ENCODE measurements around the gene BCR.

BCR gene

GRCh38 chr22:23184764-23185113 lies 4.4 kb downstream of the BCR start:
- no peak overlapping the region for H2BK5ac ChIP-seq (ENCODE audit: low read depth, low read length, poor library complexity)
- H4K8ac ChIP-seq (ENCODE audit: low read depth, low read length): no peak overlapping the region
- H4K12ac ChIP-seq (ENCODE audit: low read depth, low read length): no peak overlapping the region
- no peak overlapping the region for H2AK5ac ChIP-seq (ENCODE audit: low read length)
- H2AFZ ChIP-seq (ENCODE audit: insufficient read depth, low read length, poor library complexity): no peak overlapping the region
- peaks cover 52% of the 10 kb centered on the region for H3K79me2 ChIP-seq (ENCODE audit: control insufficient read depth, insufficient read depth, low read length, poor library complexity)
- H3K4me3 ChIP-seq (ENCODE audit: low read depth, low read length): no peak overlapping the region
- H3K14ac ChIP-seq (ENCODE audit: low read length): no peak overlapping the region
- H3K9ac ChIP-seq (ENCODE audit: low read length): no peak overlapping the region
- H3K4me1 ChIP-seq (ENCODE audit: control insufficient read depth in 1 of 2, insufficient read depth in 2 of 2, low read length in 2 of 2): peaks cover 38 to 39% of the 10 kb centered on the region in 2 experiments
- no peak overlapping the region for H3K27ac ChIP-seq (ENCODE audit: low read depth, low read length)
- no peak overlapping the region for H2BK12ac ChIP-seq (ENCODE audit: low read length)
- no peak overlapping the region for H3K23ac ChIP-seq (ENCODE audit: low read length)
- peaks cover 18% of the 10 kb centered on the region for H3K79me1 ChIP-seq (ENCODE audit: low read length)
- H3K4ac ChIP-seq (ENCODE audit: low read depth, low read length): peak overlapping the region; percentile 86
- peak overlapping the region; percentile 19 for H3K4me2 ChIP-seq (ENCODE audit: low read length)
- H3K36me3 ChIP-seq (ENCODE audit: control insufficient read depth in 1 of 2, insufficient read depth in 2 of 2, low read length in 2 of 2): peaks cover 15 to 18% of the 10 kb centered on the region in 2 experiments
- no peak overlapping the region for H2BK120ac ChIP-seq (ENCODE audit: insufficient read depth, low read length, poor library complexity)
- WGBS (ENCODE audit: extremely low coverage, insufficient coverage, insufficient read length): no CpG with 5 or more reads among the region's 5 CpGs
- no peak overlapping the region for H4K91ac ChIP-seq (ENCODE audit: low read depth, low read length)
- no peak overlapping the region for H3K18ac ChIP-seq (ENCODE audit: low read length)
- H3K27me3 ChIP-seq (ENCODE audit: insufficient read depth, low read length): no peaks in the 10 kb centered on the region
- H3K9me3 ChIP-seq (ENCODE audit: insufficient read depth, low read depth, low read length): peaks cover 4% of the 10 kb centered on the region
- no peak for DNase-seq

GRCh38 chr22:23187211-23187610 lies 6.9 kb downstream of the BCR start:
- no peak for DNase-seq
- Histone ChIP-seq H4K8ac (ENCODE audit: low read depth, low read length) (no peak overlapping the region), H4K12ac (ENCODE audit: low read depth, low read length) (no peak overlapping the region), H3K4ac (ENCODE audit: low read depth, low read length) (no peak overlapping the region), H2BK120ac (ENCODE audit: insufficient read depth, low read length, poor library complexity) (no peak overlapping the region), H3K27ac (ENCODE audit: low read depth, low read length) (no peak overlapping the region), H2AK5ac (ENCODE audit: low read length) (no peak overlapping the region), H3K4me3 (ENCODE audit: low read depth, low read length) (no peak overlapping the region), H3K79me2 (ENCODE audit: control insufficient read depth, insufficient read depth, low read length, poor library complexity) (peaks cover 40% of the 10 kb centered on the region), H3K18ac (ENCODE audit: low read length) (no peak overlapping the region), H3K14ac (ENCODE audit: low read length) (no peak overlapping the region), H2BK5ac (ENCODE audit: low read depth, low read length, poor library complexity) (no peak overlapping the region), H3K27me3 (ENCODE audit: insufficient read depth, low read length) (no peaks in the 10 kb centered on the region), H4K91ac (ENCODE audit: low read depth, low read length) (no peak overlapping the region), H3K9ac (ENCODE audit: low read length) (no peak overlapping the region), H2AFZ (ENCODE audit: insufficient read depth, low read length, poor library complexity) (no peak overlapping the region), H3K23ac (ENCODE audit: low read length) (no peak overlapping the region), H3K36me3 (ENCODE audit: control insufficient read depth in 1 of 2, insufficient read depth in 2 of 2, low read length in 2 of 2) (peaks cover 13 to 19% of the 10 kb centered on the region in 2 experiments), H2BK12ac (ENCODE audit: low read length) (no peak overlapping the region), H3K79me1 (ENCODE audit: low read length) (peaks cover 1% of the 10 kb centered on the region), H3K9me3 (ENCODE audit: insufficient read depth, low read depth, low read length) (no peaks in the 10 kb centered on the region), H3K4me1 (ENCODE audit: control insufficient read depth in 1 of 2, insufficient read depth in 2 of 2, low read length in 2 of 2) (peaks cover 23 to 24% of the 10 kb centered on the region in 2 experiments), H3K4me2 (ENCODE audit: low read length) (no peak overlapping the region)
- no CpG with 5 or more reads among the region's 4 CpGs for WGBS (ENCODE audit: extremely low coverage, insufficient coverage, insufficient read length)

GRCh38 chr22:23187871-23188700 lies 7.8 kb downstream of the BCR start:
- Histone ChIP-seq H3K4ac (ENCODE audit: low read depth, low read length) (peak overlapping the region; percentile 84), H3K18ac (ENCODE audit: low read length) (peak overlapping the region; percentile 44), H3K9me3 (ENCODE audit: insufficient read depth, low read depth, low read length) (no peaks in the 10 kb centered on the region), H2BK5ac (ENCODE audit: low read depth, low read length, poor library complexity) (no peak overlapping the region), H4K91ac (ENCODE audit: low read depth, low read length) (no peak overlapping the region), H2BK12ac (ENCODE audit: low read length) (no peak overlapping the region), H3K9ac (ENCODE audit: low read length) (no peak overlapping the region), H3K27ac (ENCODE audit: low read depth, low read length) (no peak overlapping the region), H2AFZ (ENCODE audit: insufficient read depth, low read length, poor library complexity) (no peak overlapping the region), H3K4me3 (ENCODE audit: low read depth, low read length) (no peak overlapping the region), H3K79me1 (ENCODE audit: low read length) (peaks cover 1% of the 10 kb centered on the region), H2AK5ac (ENCODE audit: low read length) (no peak overlapping the region), H3K4me1 (ENCODE audit: control insufficient read depth in 1 of 2, insufficient read depth in 2 of 2, low read length in 2 of 2) (peaks cover 15% of the 10 kb centered on the region in 2 experiments), H4K12ac (ENCODE audit: low read depth, low read length) (no peak overlapping the region), H3K79me2 (ENCODE audit: control insufficient read depth, insufficient read depth, low read length, poor library complexity) (peaks cover 35% of the 10 kb centered on the region), H4K8ac (ENCODE audit: low read depth, low read length) (no peak overlapping the region), H3K14ac (ENCODE audit: low read length) (no peak overlapping the region), H3K27me3 (ENCODE audit: insufficient read depth, low read length) (no peaks in the 10 kb centered on the region), H3K23ac (ENCODE audit: low read length) (no peak overlapping the region), H3K4me2 (ENCODE audit: low read length) (no peak overlapping the region), H2BK120ac (ENCODE audit: insufficient read depth, low read length, poor library complexity) (no peak overlapping the region), H3K36me3 (ENCODE audit: control insufficient read depth in 1 of 2, insufficient read depth in 2 of 2, low read length in 2 of 2) (peaks cover 16 to 24% of the 10 kb centered on the region in 2 experiments)
- WGBS (ENCODE audit: extremely low coverage, insufficient coverage, insufficient read length): no CpG with 5 or more reads among the region's 7 CpGs
- no peak for DNase-seq

- Histone ChIP-seq H3K4me1 (ENCODE audit: control insufficient read depth in 1 of 2, insufficient read depth in 2 of 2, low read length in 2 of 2) (peaks cover 4 to 5% of the 10 kb centered on the region in 2 experiments), H3K9ac (ENCODE audit: low read length) (no peak overlapping the region), H3K18ac (ENCODE audit: low read length) (no peak overlapping the region), H2BK5ac (ENCODE audit: low read depth, low read length, poor library complexity) (no peak overlapping the region), H3K23ac (ENCODE audit: low read length) (no peak overlapping the region), H4K12ac (ENCODE audit: low read depth, low read length) (no peak overlapping the region), H3K4ac (ENCODE audit: low read depth, low read length) (peak overlapping the region; percentile 5), H3K79me1 (ENCODE audit: low read length) (no peaks in the 10 kb centered on the region), H3K4me2 (ENCODE audit: low read length) (no peak overlapping the region), H2BK120ac (ENCODE audit: insufficient read depth, low read length, poor library complexity) (no peak overlapping the region), H4K91ac (ENCODE audit: low read depth, low read length) (no peak overlapping the region), H3K27me3 (ENCODE audit: insufficient read depth, low read length) (no peaks in the 10 kb centered on the region), H3K14ac (ENCODE audit: low read length) (no peak overlapping the region), H3K27ac (ENCODE audit: low read depth, low read length) (no peak overlapping the region), H2AK5ac (ENCODE audit: low read length) (no peak overlapping the region), H2AFZ (ENCODE audit: insufficient read depth, low read length, poor library complexity) (no peak overlapping the region), H3K36me3 (ENCODE audit: control insufficient read depth in 1 of 2, insufficient read depth in 2 of 2, low read length in 2 of 2) (peaks cover 19 to 26% of the 10 kb centered on the region in 2 experiments), H3K9me3 (ENCODE audit: insufficient read depth, low read depth, low read length) (no peaks in the 10 kb centered on the region), H3K4me3 (ENCODE audit: low read depth, low read length) (no peak overlapping the region), H3K79me2 (ENCODE audit: control insufficient read depth, insufficient read depth, low read length, poor library complexity) (peaks cover 21% of the 10 kb centered on the region), H2BK12ac (ENCODE audit: low read length) (no peak overlapping the region), H4K8ac (ENCODE audit: low read depth, low read length) (no peak overlapping the region)
- no peak for DNase-seq
- no CpG with 5 or more reads among the region's 9 CpGs for WGBS (ENCODE audit: extremely low coverage, insufficient coverage, insufficient read length)
Observed at GRCh38 chr22:23190526-23190925, 10.2 kb downstream of the BCR start.

Measured in trophoblast cell (in vitro differentiated cells and primary cell).